ENCODE data around the gene CAMK1D. TPM values are rescaled to one million over a fixed set of nuclear protein-coding genes. Genes with fewer than 3 reads are reported as not detected.

Gene CAMK1D
- total RNA-seq, 1 donor, result 11.2 TPM

DNA sequence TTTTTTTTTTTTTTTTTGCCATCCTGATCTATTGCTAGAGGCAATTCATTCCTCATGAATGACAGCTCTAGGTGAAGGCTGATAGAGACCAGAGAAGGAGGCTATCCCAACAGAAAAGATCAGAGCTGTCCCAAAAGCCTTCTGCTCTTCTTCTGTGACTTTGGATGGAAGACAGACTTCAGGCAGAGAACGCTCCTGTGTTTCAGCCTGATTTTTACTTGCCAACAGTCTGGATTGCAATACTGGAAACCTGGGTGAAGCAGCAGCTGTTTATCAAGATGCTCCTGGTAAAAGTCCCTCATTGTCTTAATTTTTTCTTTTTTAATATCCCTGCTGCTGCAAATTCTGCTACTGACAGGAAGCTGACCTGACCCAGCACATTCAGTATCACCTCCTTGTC, 432.6 kb downstream of the CAMK1D start:
- TF ChIP-seq, protein P1, sequence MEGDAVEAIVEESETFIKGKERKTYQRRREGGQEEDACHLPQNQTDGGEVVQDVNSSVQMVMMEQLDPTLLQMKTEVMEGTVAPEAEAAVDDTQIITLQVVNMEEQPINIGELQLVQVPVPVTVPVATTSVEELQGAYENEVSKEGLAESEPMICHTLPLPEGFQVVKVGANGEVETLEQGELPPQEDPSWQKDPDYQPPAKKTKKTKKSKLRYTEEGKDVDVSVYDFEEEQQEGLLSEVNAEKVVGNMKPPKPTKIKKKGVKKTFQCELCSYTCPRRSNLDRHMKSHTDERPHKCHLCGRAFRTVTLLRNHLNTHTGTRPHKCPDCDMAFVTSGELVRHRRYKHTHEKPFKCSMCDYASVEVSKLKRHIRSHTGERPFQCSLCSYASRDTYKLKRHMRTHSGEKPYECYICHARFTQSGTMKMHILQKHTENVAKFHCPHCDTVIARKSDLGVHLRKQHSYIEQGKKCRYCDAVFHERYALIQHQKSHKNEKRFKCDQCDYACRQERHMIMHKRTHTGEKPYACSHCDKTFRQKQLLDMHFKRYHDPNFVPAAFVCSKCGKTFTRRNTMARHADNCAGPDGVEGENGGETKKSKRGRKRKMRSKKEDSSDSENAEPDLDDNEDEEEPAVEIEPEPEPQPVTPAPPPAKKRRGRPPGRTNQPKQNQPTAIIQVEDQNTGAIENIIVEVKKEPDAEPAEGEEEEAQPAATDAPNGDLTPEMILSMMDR (IDR thresholded peaks at IDR 0.05; ENCODE audit: extremely low read depth, low read depth, low read length), result no peak
- H4K20me1 ChIP-seq (ENCODE audit: insufficient read depth, low read length), result no peaks in the 10 kb centered on the region
- no peak overlapping the region for H2AFZ ChIP-seq (ENCODE audit: low read length)
- no peaks in the 10 kb centered on the region for H3K79me2 ChIP-seq (ENCODE audit: insufficient read depth, low read length)
- H3K4me3 ChIP-seq (ENCODE audit: insufficient read depth, low read length), result no peak overlapping the region
- H3K36me3 ChIP-seq (ENCODE audit: insufficient read depth, low read length), result no peaks in the 10 kb centered on the region
- H3K27me3 ChIP-seq (ENCODE audit: insufficient read depth, low read length), result no peaks in the 10 kb centered on the region
- H3K27ac ChIP-seq (ENCODE audit: low read depth, low read length), result no peak overlapping the region
- no peak for DNase-seq (ENCODE audit: insufficient read length, low spot score, missing footprints)
- H3K4me2 ChIP-seq (ENCODE audit: insufficient read depth, low read length), result no peak overlapping the region
- H3K4me1 ChIP-seq (ENCODE audit: insufficient read depth, low read length), result no peaks in the 10 kb centered on the region
- no peaks in the 10 kb centered on the region for H3K9me3 ChIP-seq (ENCODE audit: low read depth, low read length)

DNA sequence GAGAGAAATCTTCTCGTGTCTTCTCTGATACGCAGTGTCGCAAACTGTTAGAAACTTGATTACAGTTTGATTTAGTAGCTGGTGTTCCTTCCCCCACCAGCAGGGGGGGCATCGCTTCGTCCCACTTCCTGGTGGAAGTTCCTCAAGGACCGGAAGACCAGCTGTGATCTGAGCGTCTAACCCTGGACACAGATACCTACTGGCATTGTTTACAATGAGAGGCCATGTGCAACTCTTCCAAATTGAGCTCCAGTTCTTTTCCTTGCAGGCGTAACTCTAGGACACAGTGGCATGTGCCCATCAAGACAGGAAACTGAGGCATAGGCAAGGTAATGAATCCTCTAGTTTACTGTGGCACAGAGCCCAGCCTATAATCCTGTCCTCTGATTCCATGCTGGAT, 433.2 kb downstream of the CAMK1D start:
- H2AFZ ChIP-seq (ENCODE audit: low read length), result no peak overlapping the region
- H3K36me3 ChIP-seq (ENCODE audit: insufficient read depth, low read length), result no peaks in the 10 kb centered on the region
- no peak overlapping the region for H3K27ac ChIP-seq (ENCODE audit: low read depth, low read length)
- H3K27me3 ChIP-seq (ENCODE audit: insufficient read depth, low read length), result no peaks in the 10 kb centered on the region
- H3K9me3 ChIP-seq (ENCODE audit: low read depth, low read length), result no peaks in the 10 kb centered on the region
- no peak overlapping the region for H3K4me3 ChIP-seq (ENCODE audit: insufficient read depth, low read length)
- peak; percentile 57 for DNase-seq (ENCODE audit: insufficient read length, low spot score, missing footprints)
- no peaks in the 10 kb centered on the region for H3K79me2 ChIP-seq (ENCODE audit: insufficient read depth, low read length)
- no peaks in the 10 kb centered on the region for H4K20me1 ChIP-seq (ENCODE audit: insufficient read depth, low read length)
- TF ChIP-seq, protein P1 (IDR thresholded peaks at IDR 0.05; ENCODE audit: extremely low read depth, low read depth, low read length), result peak; percentile 73
- no peaks in the 10 kb centered on the region for H3K4me1 ChIP-seq (ENCODE audit: insufficient read depth, low read length)
- H3K4me2 ChIP-seq (ENCODE audit: insufficient read depth, low read length), result no peak overlapping the region

DNA sequence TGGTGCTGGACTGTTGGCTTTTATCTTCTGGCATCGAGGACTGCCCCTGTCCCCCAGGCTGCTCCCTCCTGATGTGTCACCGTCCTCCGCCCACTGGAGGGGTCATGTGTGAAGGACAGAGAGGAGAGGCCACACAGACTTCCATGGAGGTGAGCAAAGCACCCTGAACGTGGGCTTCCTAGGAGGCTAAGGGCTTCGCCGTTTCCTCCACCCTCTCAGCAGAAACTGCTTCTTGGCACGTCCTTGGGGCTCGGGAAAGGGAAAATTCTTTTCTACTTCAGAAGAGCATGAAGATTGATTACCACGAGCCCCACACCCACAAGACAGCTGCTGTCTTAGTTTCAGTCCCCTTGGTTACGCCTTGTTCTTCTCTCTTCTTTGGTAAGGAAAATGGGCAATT, 433.9 kb downstream of the CAMK1D start:
- Histone ChIP-seq H3K4me2 (ENCODE audit: insufficient read depth, low read length) (no peak overlapping the region), H3K27me3 (ENCODE audit: insufficient read depth, low read length) (no peaks in the 10 kb centered on the region), H3K36me3 (ENCODE audit: insufficient read depth, low read length) (no peaks in the 10 kb centered on the region), H2AFZ (ENCODE audit: low read length) (no peak overlapping the region), H3K4me1 (ENCODE audit: insufficient read depth, low read length) (no peaks in the 10 kb centered on the region), H4K20me1 (ENCODE audit: insufficient read depth, low read length) (no peaks in the 10 kb centered on the region), H3K9me3 (ENCODE audit: low read depth, low read length) (no peaks in the 10 kb centered on the region), H3K79me2 (ENCODE audit: insufficient read depth, low read length) (no peaks in the 10 kb centered on the region), H3K4me3 (ENCODE audit: insufficient read depth, low read length) (no peak overlapping the region), H3K27ac (ENCODE audit: low read depth, low read length) (no peak overlapping the region)
- TF ChIP-seq, protein P1 (IDR thresholded peaks at IDR 0.05; ENCODE audit: extremely low read depth, low read depth, low read length), result no peak
- DNase-seq (ENCODE audit: insufficient read length, low spot score, missing footprints), result no peak

DNA sequence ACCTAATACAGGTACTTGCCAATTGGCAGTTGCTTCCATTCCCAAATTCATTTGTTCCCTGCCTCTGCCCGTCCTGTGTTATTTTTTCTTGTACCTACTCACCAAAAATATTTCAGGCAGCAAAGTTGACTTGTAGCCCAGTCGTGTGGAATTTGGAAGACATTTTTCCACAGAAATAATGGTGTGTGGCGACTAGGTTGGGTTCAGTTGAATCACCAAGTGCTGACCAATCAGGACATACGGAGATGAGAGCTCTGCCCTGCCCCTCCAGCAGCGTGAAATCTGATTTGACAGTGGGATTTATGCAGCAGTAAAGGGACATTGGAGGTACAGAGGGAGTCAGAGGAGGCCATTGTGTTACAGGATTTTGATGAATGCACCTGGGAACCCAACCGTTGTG, 435.3 kb downstream of the CAMK1D start:
- H3K79me2 ChIP-seq (ENCODE audit: insufficient read depth, low read length), result no peaks in the 10 kb centered on the region
- TF ChIP-seq, protein P1 (IDR thresholded peaks at IDR 0.05; ENCODE audit: extremely low read depth, low read depth, low read length), result no peak
- no peak overlapping the region for H3K4me2 ChIP-seq (ENCODE audit: insufficient read depth, low read length)
- no peaks in the 10 kb centered on the region for H3K9me3 ChIP-seq (ENCODE audit: low read depth, low read length)
- H3K4me3 ChIP-seq (ENCODE audit: insufficient read depth, low read length), result no peak overlapping the region
- H3K27me3 ChIP-seq (ENCODE audit: insufficient read depth, low read length), result no peaks in the 10 kb centered on the region
- no peaks in the 10 kb centered on the region for H3K36me3 ChIP-seq (ENCODE audit: insufficient read depth, low read length)
- H3K27ac ChIP-seq (ENCODE audit: low read depth, low read length), result no peak overlapping the region
- no peaks in the 10 kb centered on the region for H3K4me1 ChIP-seq (ENCODE audit: insufficient read depth, low read length)
- H2AFZ ChIP-seq (ENCODE audit: low read length), result no peak overlapping the region
- no peaks in the 10 kb centered on the region for H4K20me1 ChIP-seq (ENCODE audit: insufficient read depth, low read length)
- no peak for DNase-seq (ENCODE audit: insufficient read length, low spot score, missing footprints)

Measured in osteoblast (primary cell).